Upper lobe of left lung (tissue), 6 donors: ENCODE data around the gene OPCML. TPM values are rescaled to one million over a fixed set of nuclear protein-coding genes. Genes with fewer than 3 reads are reported as not detected.

Experiments
- ATAC-seq, 2 donors: fragments of 200-7000 bp; cut with Tn5 transposase; one replicate each; pipeline ENCODE4 v1.9.1; 2022; ENCODE audit warnings: mild to moderate bottlenecking in 2 of 2, moderate library complexity in 2 of 2; ENCODE audit not compliant: low FRiP score in 2 of 2
- DNase-seq, 2 donors: peaks; one replicate each; pipeline ENCODE4 v3.0.0-alpha.2; 2019 to 2020
- H3K27ac ChIP-seq, 4 donors: fragments of 200-600 bp; sonication (generic); one replicate each; pipeline ENCODE4 v1.5.1; 2016 to 2019
- H3K27me3 ChIP-seq, 4 donors: fragments of 200-600 bp; sonication (generic); one replicate each; pipeline ENCODE4 v1.5.1; 2017 to 2019
- H3K36me3 ChIP-seq, 4 donors: fragments of 200-600 bp; sonication (generic); one replicate each; pipeline ENCODE4 v1.5.1; 2016 to 2019
- H3K4me1 ChIP-seq, 4 donors: fragments of 200-600 bp; sonication (generic); one replicate each; pipeline ENCODE4 v1.5.1; 2018 to 2019
- H3K4me3 ChIP-seq, 4 donors: fragments of 200-600 bp; sonication (generic); one replicate each; pipeline ENCODE4 v1.5.1; 2017 to 2019; ENCODE audit warnings: mild to moderate bottlenecking in 2 of 4, moderate library complexity in 1 of 4
- H3K9me3 ChIP-seq, 4 donors: fragments of 200-600 bp; sonication (generic); one replicate each; pipeline ENCODE4 v1.5.1; 2018 to 2019
- CTCF ChIP-seq, 6 experiments: fragments of 450-650 bp in 4 of 6; fragments of 200-600 bp in 2 of 6; sonication (generic) in 2 of 6; IDR thresholded peaks; one replicate each; pipeline ENCODE4 v1.5.1; 2016 to 2019; ENCODE audit warnings: antibody characterized with exemption in 6 of 6
- EP300 ChIP-seq, 4 donors: sonication (generic); formaldehyde crosslinking; IDR thresholded peaks; one replicate each; pipeline ENCODE4 v1.5.1; 2017; ENCODE audit warnings: antibody characterized with exemption in 4 of 4, control low read depth in 2 of 4
- POLR2A ChIP-seq, 4 donors: fragments of 450-650 bp; IDR thresholded peaks; one replicate each; pipeline ENCODE4 v1.5.1; 2016 to 2017; ENCODE audit warnings: antibody characterized with exemption in 4 of 4, mild to moderate bottlenecking in 2 of 4
- POLR2AphosphoS5 ChIP-seq, 2 donors: sonication (generic); formaldehyde crosslinking; IDR thresholded peaks; one replicate each; pipeline ENCODE4 v1.5.1; 2017; ENCODE audit warnings: antibody characterized with exemption in 2 of 2
- WGBS, 2 donors: methylation state at CpG; one replicate each; pipeline ENCODE4 v1.1.5; 2017 to 2018; 5-methylcytosine and 5-hydroxymethylcytosine counted together
- total RNA-seq, 6 donors: library from RNA; depleted of rRNA in 4 of 6; stranded (reverse); fragments of >200 nt in 4 of 6; gene quantifications; one replicate each; pipeline versions ENCODE4 v1.1.0 to v1.2.1, GENCODE V29; 2016 to 2021
- donor health status: DM: no; HTN: no; CAD: no; lungs with moderate emphysema.
- donor health status: DM: no; HTN: yes; CAD: no; lungs with severe emphysema.

The OPCML gene
- total RNA-seq, 6 donors from 2014 or later, result 0.10 TPM; not detected in 5

DNA sequence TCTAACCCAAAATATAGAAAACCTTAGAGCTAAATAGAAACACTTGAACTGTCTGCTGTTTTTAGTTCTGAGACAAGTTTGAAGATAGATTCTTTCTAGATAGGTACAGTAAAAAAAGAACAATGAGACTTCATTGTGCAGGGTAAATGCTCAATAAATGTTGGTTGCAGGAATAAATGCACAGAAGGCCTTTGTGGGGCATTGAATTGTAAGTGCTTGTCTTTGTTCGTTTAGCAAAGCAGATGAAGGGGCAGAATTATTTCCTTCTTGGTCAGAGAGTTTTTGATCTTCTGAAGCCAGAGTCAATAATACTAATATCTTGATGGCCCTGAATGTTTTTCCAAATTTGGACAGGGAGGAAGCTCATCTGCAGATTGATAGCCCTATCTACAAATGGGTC lies 340.4 kb downstream of the OPCML start:
- DNase-seq (no peak), ATAC-seq (no peak)
- H3K4me1 ChIP-seq, result no peaks in the 10 kb centered on the region
- H3K4me3 ChIP-seq, result no peak overlapping the region
- 68 to 79% methylated on average over 1 of the region's 1 CpG for WGBS, 2 donors
- no peaks in the 10 kb centered on the region for H3K27me3 ChIP-seq
- H3K36me3 ChIP-seq, result no peaks in the 10 kb centered on the region
- H3K9me3 ChIP-seq, result no peaks in the 10 kb centered on the region
- TF ChIP-seq POLR2AphosphoS5 (IDR thresholded peaks at IDR 0.05), result no peak
- no peak for TF ChIP-seq CTCF (IDR thresholded peaks at IDR 0.05)
- no peak for TF ChIP-seq EP300 (IDR thresholded peaks at IDR 0.05)
- no peak for TF ChIP-seq POLR2A (IDR thresholded peaks at IDR 0.05)
- H3K27ac ChIP-seq, result no peak overlapping the region

DNA sequence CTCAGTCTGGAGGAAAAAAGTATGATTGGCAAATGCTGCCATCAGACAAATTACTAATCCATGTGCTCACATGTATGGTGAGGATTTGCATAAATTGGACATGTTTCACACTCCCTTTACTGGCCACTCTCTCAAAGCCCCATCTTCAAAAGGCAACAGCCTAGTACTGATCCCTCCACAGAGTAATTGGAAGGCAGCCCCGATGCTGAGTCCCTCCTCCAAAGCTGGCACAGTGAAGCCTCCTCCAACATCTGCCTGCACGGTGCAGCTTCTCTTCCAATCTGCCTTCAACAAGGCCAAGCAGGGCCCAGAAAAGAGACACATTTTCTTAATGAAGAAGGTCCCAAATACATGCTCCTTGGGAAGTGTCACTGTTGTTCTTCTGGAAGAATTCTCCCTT lies 350.6 kb downstream of the OPCML start:
- ATAC-seq (no peak), DNase-seq (no peak)
- TF ChIP-seq POLR2AphosphoS5 (IDR thresholded peaks at IDR 0.05) (no peak), EP300 (IDR thresholded peaks at IDR 0.05) (no peak), POLR2A (IDR thresholded peaks at IDR 0.05) (no peak), CTCF (IDR thresholded peaks at IDR 0.05) (no peak)
- no peaks in the 10 kb centered on the region for H3K4me1 ChIP-seq
- H3K36me3 ChIP-seq, result no peaks in the 10 kb centered on the region
- H3K27me3 ChIP-seq, result no peaks in the 10 kb centered on the region
- H3K9me3 ChIP-seq, result no peaks in the 10 kb centered on the region
- 53 to 64% methylated on average over 2 of the region's 2 CpGs for WGBS, 2 donors
- H3K27ac ChIP-seq, result no peak overlapping the region
- no peak overlapping the region for H3K4me3 ChIP-seq

DNA sequence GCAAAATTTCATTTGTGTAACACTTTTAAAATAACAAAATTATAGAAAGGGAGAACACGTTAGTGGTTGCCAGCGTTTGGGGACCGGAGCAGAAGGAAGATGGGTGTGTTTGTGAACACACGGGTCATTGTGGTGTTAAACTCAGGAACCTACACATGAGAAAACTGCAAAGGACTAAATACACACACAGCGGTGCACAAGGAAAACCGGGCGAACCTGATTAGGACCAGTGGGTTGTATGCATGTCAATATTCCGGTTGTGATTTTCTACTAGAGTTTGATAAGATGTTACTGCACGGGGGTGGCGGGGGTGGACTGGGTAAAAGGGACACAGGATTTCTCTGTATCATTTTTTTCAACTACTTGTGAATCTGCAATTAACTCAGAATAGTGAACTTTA lies 351.2 kb downstream of the OPCML start:
- DNase-seq, result no peak

GRCh38 chr11:133180201-133180600 lies 352.1 kb downstream of the OPCML start:
- TF ChIP-seq POLR2A (IDR thresholded peaks at IDR 0.05) (no peak), CTCF (IDR thresholded peaks at IDR 0.05) (no peak), EP300 (IDR thresholded peaks at IDR 0.05) (no peak), POLR2AphosphoS5 (IDR thresholded peaks at IDR 0.05) (no peak)
- DNase-seq, result no peak
- Histone ChIP-seq H3K27ac (no peak overlapping the region), H3K27me3 (no peaks in the 10 kb centered on the region), H3K9me3 (no peaks in the 10 kb centered on the region), H3K4me3 (no peak overlapping the region), H3K4me1 (no peaks in the 10 kb centered on the region), H3K36me3 (no peaks in the 10 kb centered on the region)
- ATAC-seq, result no peak
- 72 to 75% methylated on average over 7 of the region's 7 CpGs for WGBS, 2 donors

More for the DNA sequence above, 351.2 kb downstream of the OPCML start:
- 52 to 62% methylated on average over 10 of the region's 10 CpGs for WGBS, 2 donors
- Histone ChIP-seq H3K4me1 (no peaks in the 10 kb centered on the region), H3K36me3 (no peaks in the 10 kb centered on the region), H3K27ac (no peak overlapping the region), H3K9me3 (no peaks in the 10 kb centered on the region), H3K4me3 (no peak overlapping the region), H3K27me3 (no peaks in the 10 kb centered on the region)
- TF ChIP-seq EP300 (IDR thresholded peaks at IDR 0.05), result no peak
- TF ChIP-seq CTCF (IDR thresholded peaks at IDR 0.05), result no peak
- no peak for TF ChIP-seq POLR2AphosphoS5 (IDR thresholded peaks at IDR 0.05)
- TF ChIP-seq POLR2A (IDR thresholded peaks at IDR 0.05), result no peak
- ATAC-seq, result no peak

DNA sequence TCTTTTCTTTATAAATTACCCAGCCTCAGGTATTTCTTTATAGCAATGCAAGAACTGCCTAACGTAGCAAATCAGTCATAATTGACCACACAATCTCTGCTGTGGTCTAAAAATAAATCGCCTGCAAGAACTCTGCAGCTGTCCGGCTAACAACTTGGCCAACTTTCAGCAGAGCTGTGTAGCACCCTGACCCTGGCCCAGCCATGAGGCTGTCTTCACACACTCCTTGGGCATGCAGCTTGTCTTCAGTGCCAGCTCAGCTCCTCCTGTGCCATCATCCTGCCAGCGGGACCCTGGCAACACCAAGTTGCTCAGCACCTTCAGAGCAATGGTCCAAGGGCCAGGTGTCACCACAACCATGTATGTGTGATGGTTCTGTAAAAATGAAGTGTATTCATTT lies 355.6 kb downstream of the OPCML start:
- Histone ChIP-seq H3K27me3 (no peaks in the 10 kb centered on the region), H3K36me3 (no peaks in the 10 kb centered on the region), H3K4me3 (no peak overlapping the region), H3K9me3 (no peaks in the 10 kb centered on the region), H3K27ac (no peak overlapping the region), H3K4me1 (no peaks in the 10 kb centered on the region)
- ATAC-seq, result no peak
- TF ChIP-seq POLR2AphosphoS5 (IDR thresholded peaks at IDR 0.05) (no peak), CTCF (IDR thresholded peaks at IDR 0.05) (no peak)
- DNase-seq, result no peak
- 72 to 75% methylated on average over 4 of the region's 4 CpGs for whole genome bisulfite sequencing, 2 donors
